HFF-Myc (cell line): Measurements from ENCODE around the gene NFKBIZ.

Experiments
- DNase-seq: peaks from one replicate; pipeline ENCODE4 v3.0.0-alpha.2; 2011; ENCODE audit warnings: low read depth; ENCODE audit errors: extremely low read depth
- H3K4me3 ChIP-seq: replicated peaks from 2 replicates; pipeline ENCODE4 v1.5.1; 2011; ENCODE audit warnings: low read depth, mild to moderate bottlenecking, control low read depth, low read length
- TF ChIP-seq, protein P1 (sequence below): IDR thresholded peaks from 2 replicates; pipeline ENCODE4 v1.5.1; 2012; ENCODE audit warnings: mild to moderate bottlenecking, low read depth, low read length, control low read depth; ENCODE audit errors: missing control alignments

NFKBIZ gene

DNA sequence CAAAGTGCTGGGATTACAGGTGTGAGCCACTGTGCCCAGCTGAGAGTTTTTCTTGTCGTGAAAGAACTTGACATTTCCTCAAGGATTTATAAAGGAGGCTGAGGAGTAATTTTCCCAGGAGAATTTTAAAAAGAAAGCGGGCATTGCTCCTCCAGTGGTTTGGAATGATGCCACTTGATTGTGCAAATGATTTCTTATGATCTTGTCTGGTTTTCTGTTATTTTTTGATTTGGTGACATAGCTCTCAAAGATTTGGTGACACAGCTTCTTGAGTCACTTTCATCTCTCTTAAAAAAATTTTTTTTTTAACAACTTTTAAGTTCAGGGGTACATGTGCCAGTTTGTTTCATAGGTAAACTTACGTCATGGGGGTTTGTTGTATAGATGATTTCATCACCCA is 24.6 kb upstream of the NFKBIZ start:
- TF ChIP-seq, protein P1, sequence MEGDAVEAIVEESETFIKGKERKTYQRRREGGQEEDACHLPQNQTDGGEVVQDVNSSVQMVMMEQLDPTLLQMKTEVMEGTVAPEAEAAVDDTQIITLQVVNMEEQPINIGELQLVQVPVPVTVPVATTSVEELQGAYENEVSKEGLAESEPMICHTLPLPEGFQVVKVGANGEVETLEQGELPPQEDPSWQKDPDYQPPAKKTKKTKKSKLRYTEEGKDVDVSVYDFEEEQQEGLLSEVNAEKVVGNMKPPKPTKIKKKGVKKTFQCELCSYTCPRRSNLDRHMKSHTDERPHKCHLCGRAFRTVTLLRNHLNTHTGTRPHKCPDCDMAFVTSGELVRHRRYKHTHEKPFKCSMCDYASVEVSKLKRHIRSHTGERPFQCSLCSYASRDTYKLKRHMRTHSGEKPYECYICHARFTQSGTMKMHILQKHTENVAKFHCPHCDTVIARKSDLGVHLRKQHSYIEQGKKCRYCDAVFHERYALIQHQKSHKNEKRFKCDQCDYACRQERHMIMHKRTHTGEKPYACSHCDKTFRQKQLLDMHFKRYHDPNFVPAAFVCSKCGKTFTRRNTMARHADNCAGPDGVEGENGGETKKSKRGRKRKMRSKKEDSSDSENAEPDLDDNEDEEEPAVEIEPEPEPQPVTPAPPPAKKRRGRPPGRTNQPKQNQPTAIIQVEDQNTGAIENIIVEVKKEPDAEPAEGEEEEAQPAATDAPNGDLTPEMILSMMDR: no peak
- H3K4me3 ChIP-seq: no peak overlapping the region
- no peak for DNase-seq

GRCh38 chr3:101825904-101826445 is 23.3 kb upstream of the NFKBIZ start:
- no peak for DNase-seq
- H3K4me3 ChIP-seq: no peak overlapping the region
- TF ChIP-seq, protein P1: no peak

DNA sequence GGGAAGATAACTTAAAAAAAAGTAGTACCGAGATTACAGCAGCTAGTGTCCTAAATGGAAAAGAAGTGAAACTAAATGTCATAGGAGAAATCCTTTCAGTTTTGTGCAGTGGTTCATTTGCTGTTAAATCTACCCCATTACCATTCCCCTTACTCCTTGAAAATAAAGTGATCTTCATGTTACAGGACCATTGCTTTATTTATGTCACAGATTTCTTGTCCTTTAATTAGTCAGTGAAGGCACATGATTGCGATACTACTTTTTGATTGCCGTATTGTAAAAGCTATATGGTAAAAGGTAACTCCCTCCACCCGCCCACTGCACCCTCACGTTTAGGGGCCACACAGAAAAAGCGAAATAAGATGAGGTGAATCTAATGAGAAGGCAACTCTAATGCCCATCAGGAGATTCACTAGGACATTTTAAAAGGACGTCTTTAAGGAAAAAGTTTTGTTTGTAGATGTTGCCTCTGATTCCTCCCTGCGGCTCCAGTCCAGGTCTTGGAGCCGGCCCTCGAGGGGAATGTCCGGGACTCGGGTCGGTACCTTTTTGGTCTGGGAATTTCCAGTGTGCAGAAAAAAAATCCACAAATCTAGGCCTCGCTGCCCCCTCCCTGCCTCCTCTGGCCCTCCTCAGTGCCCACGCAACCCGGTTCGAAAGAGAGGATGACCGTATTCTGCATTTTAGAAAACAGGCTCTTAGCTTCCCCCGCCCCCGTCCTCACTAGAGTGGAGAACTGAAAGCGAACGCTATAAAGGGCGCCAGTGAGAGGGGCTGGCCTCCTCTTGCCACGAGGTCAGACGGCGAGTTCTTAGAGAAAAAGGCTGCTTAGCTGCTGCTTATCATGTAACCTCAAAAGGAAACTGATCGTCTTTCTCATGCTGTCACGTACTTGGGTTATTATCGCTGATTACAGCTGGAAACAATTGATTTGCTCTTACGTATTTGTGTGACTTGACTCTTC is 21.8 kb upstream of the NFKBIZ start:
- peak; percentile 39 for DNase-seq
- peak overlapping the region; percentile 50 for H3K4me3 ChIP-seq
- TF ChIP-seq, protein P1: no peak

- peak overlapping the region; percentile 50 for H3K4me3 ChIP-seq
- TF ChIP-seq, protein P1: no peak
- DNase-seq: no peak
These were observed 21.0 kb upstream of the NFKBIZ start for GRCh38 chr3:101828276-101828675.

DNA sequence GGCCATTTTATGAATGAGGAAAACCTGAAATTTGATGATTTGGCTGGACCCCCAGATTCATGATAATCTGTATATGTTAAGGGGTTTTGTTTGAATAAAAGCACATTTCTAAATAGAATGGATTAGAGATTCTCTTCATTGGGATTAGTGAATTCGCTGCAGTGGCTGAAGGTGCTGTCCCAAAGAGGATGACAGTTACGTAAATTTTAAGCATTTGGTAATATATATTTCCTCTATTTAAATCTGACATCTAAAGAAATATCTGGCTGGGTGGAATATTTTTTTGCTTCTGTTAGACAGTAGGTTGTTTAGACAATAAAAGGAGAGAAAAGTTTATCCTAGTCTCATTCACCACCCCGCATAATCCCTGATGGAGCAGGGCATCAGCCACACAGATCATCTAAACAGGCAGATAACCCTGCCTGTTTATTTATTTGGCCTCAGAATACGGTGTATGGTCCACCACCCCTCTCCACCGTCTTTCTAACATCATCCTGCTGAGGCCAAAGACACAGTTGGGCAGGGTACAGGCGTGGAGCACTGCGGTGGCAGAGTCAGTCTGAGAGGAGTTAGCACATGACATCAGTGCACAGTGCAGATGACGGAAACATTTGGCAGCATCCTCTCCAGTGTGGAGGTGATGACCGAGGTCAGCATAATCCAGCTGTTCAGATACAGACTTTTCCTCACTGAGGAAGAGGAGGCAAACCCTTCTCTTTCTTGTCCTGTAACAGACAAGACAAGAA is 20.4 kb upstream of the NFKBIZ start:
- peak; percentile 52 for DNase-seq
- TF ChIP-seq, protein P1: no peak
- H3K4me3 ChIP-seq: peak overlapping the region; percentile 50

DNA sequence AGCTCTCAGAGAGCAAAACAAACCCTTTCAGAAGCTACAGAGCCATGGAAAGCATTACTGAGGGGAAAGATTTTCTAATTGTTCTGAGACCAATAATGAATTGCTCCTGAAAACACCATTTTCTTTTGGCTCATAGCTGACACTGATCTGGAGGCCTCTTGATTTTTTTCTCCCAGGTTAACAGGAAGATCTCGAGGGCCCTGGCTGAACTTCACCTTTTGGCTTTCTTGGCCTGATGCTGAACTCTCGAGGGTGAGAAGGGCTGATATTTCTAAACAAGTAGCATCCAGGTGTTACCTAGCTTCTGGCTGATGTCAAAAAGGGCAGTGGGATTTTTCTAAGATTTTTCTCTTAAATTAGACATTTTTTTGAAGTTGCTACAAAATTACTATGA is 19.9 kb upstream of the NFKBIZ start:
- no peak for DNase-seq
- TF ChIP-seq, protein P1: no peak
- peak overlapping the region; percentile 50 for H3K4me3 ChIP-seq
